ENCODE measurements around the gene LRIG3. TPM values are rescaled to one million over a fixed set of nuclear protein-coding genes. Genes with fewer than 3 reads are reported as not detected.
"Not testable (repeated sequence)": the region's sequence is repeated elsewhere in the genome, so short reads cannot be mapped to it uniquely, and the experiment has no call there.

LRIG3 gene
- total and polyA plus RNA-seq, 8 donors: 26.8 to 61.1 (median 40.6) TPM

DNA sequence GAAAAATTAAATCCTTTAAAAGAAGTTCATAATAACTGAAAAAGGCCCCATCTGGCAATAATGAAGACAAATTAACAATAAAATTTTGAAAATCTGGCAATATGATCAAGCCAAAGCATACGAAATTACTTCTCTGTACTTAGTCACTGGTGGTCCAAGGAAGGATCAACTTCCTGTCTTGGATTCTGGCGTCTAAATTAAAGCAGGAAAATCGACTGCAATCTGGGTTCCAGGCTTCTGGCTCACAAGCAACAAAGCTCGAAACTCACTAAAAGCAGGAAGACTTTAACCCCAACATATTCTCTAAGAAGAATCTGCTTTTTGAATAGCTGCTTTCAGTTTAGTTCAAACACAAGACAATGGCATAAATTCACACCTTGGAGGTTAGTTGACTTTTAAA, 49.7 kb downstream of the LRIG3 start:
- H3K4me1 ChIP-seq: no peaks in the 10 kb centered on the region
- no peak for DNase-seq
- H3K36me3 ChIP-seq: peaks cover 0 to 32% of the 10 kb centered on the region in 2 donors
- H3K27me3 ChIP-seq: no peaks in the 10 kb centered on the region
- H3K4me3 ChIP-seq: no peak overlapping the region
- no peaks in the 10 kb centered on the region for H3K9me3 ChIP-seq
- intact Hi-C loops (cut with DNase I): no loop called here
- ATAC-seq: no peak
- no peak overlapping the region for H3K27ac ChIP-seq
- TF ChIP-seq, protein P1, sequence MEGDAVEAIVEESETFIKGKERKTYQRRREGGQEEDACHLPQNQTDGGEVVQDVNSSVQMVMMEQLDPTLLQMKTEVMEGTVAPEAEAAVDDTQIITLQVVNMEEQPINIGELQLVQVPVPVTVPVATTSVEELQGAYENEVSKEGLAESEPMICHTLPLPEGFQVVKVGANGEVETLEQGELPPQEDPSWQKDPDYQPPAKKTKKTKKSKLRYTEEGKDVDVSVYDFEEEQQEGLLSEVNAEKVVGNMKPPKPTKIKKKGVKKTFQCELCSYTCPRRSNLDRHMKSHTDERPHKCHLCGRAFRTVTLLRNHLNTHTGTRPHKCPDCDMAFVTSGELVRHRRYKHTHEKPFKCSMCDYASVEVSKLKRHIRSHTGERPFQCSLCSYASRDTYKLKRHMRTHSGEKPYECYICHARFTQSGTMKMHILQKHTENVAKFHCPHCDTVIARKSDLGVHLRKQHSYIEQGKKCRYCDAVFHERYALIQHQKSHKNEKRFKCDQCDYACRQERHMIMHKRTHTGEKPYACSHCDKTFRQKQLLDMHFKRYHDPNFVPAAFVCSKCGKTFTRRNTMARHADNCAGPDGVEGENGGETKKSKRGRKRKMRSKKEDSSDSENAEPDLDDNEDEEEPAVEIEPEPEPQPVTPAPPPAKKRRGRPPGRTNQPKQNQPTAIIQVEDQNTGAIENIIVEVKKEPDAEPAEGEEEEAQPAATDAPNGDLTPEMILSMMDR (IDR thresholded peaks at IDR 0.05): no peak

DNA sequence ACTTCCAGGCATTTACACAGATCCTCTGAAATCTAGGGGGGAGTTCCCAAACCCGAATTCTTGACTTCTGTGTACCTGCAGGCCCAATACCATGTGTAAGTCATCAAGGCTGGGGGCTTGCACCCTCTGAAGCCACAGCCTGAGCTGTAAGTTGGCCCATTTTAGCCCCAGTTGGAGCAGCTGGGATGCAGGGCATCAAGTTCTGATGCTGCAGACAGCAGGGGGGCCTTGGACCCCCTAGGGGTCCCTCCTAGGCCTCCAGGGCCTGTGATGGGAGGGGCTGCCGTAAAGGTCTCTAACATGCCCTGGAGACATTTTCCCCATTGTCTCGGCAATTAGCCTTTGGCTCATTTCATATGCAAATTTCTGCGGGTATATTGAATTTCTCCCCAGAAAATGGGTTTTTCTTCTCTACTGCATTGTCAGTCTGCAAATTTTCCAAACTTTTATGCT, 59.5 kb downstream of the LRIG3 start:
- H3K9me3 ChIP-seq: peaks cover 0 to 4% of the 10 kb centered on the region in 2 donors
- no peaks in the 10 kb centered on the region for H3K36me3 ChIP-seq
- TF ChIP-seq, protein P1 (IDR thresholded peaks at IDR 0.05): no peak
- DNase-seq (no peak), ATAC-seq (no peak)
- no peaks in the 10 kb centered on the region for H3K4me1 ChIP-seq
- intact Hi-C loops (cut with DNase I): no loop called here
- H3K27me3 ChIP-seq: no peaks in the 10 kb centered on the region
- H3K4me3 ChIP-seq: no peak overlapping the region
- no peak overlapping the region for H3K27ac ChIP-seq

DNA sequence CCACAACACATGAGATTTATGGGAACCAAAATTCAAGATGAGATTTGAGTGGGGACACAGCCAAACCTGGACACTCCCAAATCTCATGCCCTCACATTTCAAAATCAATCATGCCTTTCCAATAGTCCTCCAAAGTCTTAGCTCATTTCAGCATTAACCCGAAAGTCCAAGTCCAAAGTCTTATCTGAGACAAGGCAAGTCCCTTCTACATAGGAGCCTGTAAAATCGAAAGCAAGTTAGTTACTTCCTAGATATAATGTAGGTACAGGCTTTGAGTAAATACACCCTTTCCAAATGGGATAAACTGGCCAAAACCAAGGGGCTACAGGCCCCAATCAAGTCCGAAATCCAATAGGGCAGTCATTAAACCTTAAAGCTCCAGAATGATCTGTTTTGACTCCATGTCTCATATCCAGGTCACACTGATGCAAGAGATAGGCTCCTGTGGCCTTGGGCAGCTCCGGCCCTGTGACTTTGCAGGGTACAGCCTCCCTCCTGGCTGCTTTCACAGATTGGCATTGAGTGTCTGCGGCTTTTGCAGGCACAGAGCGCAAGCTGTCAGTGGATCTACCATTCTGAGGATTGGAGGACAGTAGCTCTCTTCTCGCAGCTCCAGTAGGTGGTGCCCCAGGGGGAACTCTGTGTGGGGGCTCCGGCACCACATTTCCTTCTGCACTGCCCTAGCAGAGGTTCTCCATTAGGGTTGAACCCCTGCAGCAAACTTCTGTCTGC, 60.1 kb downstream of the LRIG3 start:
- Histone ChIP-seq H3K9me3 (peaks cover 0 to 4% of the 10 kb centered on the region in 2 donors), H3K27me3 (no peaks in the 10 kb centered on the region), H3K4me1 (no peaks in the 10 kb centered on the region), H3K27ac (no peak overlapping the region), H3K36me3 (no peaks in the 10 kb centered on the region), H3K4me3 (no peak overlapping the region)
- ATAC-seq (no peak), DNase-seq (no peak)
- TF ChIP-seq, protein P1 (IDR thresholded peaks at IDR 0.05): no peak
- intact Hi-C loops (cut with DNase I): no loop called here

DNA sequence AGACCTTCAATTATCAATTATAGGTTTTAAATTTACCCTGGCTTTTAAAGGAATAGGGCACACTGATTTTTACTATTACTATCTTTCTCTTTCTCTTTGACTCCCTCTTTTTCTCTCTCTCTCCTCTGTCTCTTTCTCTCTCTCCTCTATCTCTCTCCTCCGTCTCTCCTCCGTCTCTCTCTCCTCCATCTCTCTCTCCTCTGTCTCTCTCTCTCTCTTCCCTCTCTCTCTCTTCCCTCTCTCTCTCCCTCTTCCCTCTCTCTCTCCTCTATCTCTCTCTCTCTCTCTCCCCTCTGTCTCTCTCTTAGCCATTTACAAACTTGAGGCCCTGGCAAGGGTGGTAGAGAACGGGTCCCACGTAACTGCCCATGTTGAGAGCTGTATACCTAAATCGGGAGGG, 62.3 kb downstream of the LRIG3 start:
- ATAC-seq (no peak), DNase-seq (no peak)
- H3K27ac ChIP-seq: no peak overlapping the region
- H3K4me1 ChIP-seq: no peaks in the 10 kb centered on the region
- H3K27me3 ChIP-seq: no peaks in the 10 kb centered on the region
- peaks cover 0 to 4% of the 10 kb centered on the region in 2 donors for H3K9me3 ChIP-seq
- H3K4me3 ChIP-seq: no peak overlapping the region
- no peaks in the 10 kb centered on the region for H3K36me3 ChIP-seq
- TF ChIP-seq, protein P1 (IDR thresholded peaks at IDR 0.05): no peak
- intact Hi-C loops (cut with DNase I): no loop called here

DNA sequence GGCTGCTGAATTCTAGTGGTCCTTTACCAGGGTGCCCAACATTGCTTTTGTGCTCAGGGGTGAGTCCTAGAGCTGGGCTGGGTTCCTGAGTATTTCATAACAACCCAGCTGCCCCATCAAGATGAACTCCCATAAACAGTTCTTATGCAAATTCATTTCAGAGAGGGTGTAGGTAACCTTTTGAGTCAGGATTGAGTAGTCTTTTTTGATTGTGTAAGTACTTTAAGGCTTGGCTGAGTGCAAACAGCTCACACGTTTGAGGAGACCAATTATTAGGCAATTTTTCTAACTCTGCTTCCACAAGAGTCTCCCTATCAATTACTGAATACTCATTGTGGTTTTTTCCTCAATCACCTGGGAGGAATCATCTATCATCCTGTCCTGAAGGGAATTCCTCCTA, 63.1 kb downstream of the LRIG3 start:
- H3K27me3 ChIP-seq; H3K4me3 ChIP-seq; H3K9me3 ChIP-seq; H3K4me1 ChIP-seq; ATAC-seq; intact Hi-C loops (cut with DNase I); H3K36me3 ChIP-seq; H3K27ac ChIP-seq; DNase-seq: not testable (repeated sequence)

DNA sequence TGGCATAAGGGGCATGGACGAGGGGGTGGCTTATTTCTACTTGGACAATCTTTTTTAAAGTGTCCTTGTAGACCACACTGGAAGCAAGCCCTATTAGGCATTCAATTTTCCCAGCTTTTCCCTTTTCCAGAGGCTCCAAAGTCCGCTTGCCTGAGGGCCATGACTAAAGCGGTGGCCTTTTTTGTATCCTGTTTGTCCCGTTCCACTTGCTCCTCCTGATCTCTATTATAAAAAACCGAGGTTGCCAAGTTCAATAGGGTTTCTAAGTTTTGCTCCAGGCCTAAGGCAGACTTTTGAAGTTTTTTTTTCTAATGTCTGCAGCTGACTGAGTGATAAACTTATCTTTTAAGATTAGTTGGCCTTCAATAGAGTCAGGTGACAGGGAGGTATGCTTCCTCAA, 64.7 kb downstream of the LRIG3 start:
- H3K4me3 ChIP-seq; H3K9me3 ChIP-seq; DNase-seq; H3K27ac ChIP-seq; intact Hi-C loops (cut with DNase I); ATAC-seq; H3K36me3 ChIP-seq; H3K27me3 ChIP-seq; H3K4me1 ChIP-seq: not testable (repeated sequence)
